DMS79 treated with DMSO at 0.1 percent for 48 hours (cell line): ENCODE data around the gene CD53.
"Not testable (repeated sequence)": the region's sequence is repeated elsewhere in the genome, so short reads cannot be mapped to it uniquely, and the experiment has no call there.

Source experiments
- DNase-seq: peaks from one replicate; lab custom pipeline; 2025; lab: John Stamatoyannopoulos, UW

CD53 gene

DNA sequence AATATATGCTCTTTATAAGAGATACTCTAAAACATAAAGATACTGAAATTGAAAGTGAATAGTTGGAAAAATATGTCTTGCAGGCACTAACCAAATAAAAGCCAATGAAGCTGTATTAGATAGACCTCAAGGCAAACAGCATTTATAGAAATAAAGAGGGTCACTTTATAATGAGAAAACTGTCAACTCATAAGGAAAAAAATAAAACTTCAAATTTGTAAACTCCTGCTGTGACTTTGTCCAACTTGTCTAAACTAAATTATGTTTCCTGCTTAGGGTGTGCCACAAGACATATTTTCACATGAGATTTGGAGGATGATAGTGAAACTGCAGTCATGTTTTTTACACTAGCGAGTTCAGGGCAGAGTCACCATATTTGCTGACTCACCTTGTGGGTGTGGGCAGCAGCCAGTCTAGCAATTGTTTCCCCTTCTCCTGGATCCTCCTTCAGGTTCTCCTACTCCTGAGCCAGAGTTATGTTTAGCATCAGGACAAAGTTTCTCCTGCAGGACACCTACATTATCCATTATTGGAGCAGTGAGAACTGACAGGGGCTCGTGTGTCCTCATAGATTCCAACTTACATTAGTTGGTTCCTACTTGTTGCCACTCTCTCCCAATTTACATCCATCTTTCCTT, 43.8 kb downstream of the CD53 start:
- no peak for DNase-seq

- DNase-seq = no peak
Observed at GRCh38 chr1:110918016-110918415, 45.1 kb downstream of the CD53 start.

DNA sequence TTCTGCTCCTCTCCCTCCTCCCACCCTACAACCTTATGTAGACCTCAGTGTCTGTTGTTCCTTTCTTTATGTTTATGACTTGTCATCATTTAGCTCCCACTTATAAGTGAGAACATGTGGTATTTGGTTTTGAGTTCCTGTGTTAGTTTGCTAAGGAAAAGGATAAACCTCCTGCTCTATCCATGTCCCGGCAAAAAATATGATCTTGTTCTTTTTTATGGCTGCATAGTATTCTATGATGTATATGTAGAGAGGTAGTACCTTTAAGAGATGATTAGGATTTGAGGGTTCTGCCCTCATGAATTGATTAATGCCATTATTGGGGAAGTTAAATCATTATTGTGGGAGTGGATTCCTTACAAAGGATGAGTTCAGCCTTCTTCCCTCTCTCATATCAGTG, 49.0 kb downstream of the CD53 start:
- no peak for DNase-seq

GRCh38 chr1:110927484-110928075, 54.6 kb downstream of the CD53 start:
- DNase-seq = no peak

- no peak for DNase-seq
Observed at GRCh38 chr1:110928191-110928590, 55.2 kb downstream of the CD53 start.

DNA sequence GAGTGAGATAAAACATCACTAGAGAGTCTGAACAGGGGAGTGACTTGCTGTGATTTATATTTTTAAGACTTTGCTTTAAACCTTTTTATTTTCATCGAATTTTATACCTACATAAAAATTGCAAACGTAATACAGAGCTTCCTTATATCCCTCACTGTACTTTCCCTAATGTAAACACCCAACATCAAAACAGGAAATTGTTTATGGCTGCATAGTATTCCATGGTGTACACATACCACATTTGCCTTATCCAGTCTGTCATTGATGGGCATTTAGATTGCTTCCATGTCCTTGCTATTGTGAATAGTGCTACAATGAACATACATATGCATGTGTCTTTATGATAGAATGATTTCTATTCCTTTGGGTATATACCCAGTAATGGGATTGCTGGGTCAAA, 56.0 kb downstream of the CD53 start:
- DNase-seq = no peak

DNA sequence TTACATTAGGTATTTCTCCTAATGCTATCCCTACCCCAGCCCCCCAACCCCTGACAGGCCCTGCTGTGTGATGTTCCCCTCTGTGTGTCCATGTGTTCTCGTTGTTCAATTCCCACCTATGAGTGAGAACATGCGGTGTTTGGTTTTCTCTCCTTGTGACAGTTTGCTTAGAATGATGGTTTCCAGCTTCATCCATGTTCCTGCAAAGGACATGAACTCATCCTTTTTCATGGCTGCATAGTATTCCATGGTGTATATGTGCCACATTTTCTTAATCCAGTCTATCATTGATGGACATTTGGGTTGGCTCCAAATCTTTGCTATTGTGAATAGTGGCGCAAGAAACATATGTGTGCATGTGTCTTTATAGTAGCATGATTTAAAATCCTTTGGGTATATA, 58.1 kb downstream of the CD53 start:
- DNase-seq = not testable (repeated sequence)

GRCh38 chr1:110936567-110936966, 63.6 kb downstream of the CD53 start:
- no peak for DNase-seq

- DNase-seq = no peak
Observed at GRCh38 chr1:110944806-110945205, 71.9 kb downstream of the CD53 start.

DNA sequence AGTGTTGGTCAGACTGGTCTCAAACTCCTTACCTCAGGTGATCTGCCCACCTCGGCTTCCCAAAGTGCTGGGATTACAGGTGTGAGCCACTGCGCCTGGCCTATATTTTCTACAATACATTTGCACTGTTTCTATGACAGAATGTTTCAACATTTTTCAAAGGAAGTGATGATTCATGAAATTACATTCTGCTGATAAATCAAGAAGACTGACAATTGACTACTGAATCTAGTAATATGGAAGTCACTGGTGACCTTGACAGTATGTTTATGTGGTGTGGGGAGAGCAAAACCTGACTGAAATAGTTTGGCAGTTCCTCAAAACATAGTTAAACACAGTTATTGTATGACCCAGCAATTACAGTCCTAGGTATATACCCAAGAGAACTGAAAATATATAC, 72.7 kb downstream of the CD53 start:
- DNase-seq = no peak

GRCh38 chr1:110948038-110948810, 75.3 kb downstream of the CD53 start:
- no peak for DNase-seq
